22Rv1 (cell line): Measurements from ENCODE around the gene MKRN3.

Source experiments
- H3K27ac ChIP-seq: fragments of 450-650 bp; 2 replicates; pipeline ENCODE4 v1.5.1; 2017
- ZFX ChIP-seq: fragments of 450-650 bp; IDR thresholded peaks from 2 replicates; pipeline ENCODE4 v1.6.1; 2017; ENCODE audit warnings: antibody characterized with exemption, borderline replicate concordance
- TF ChIP-seq, protein P1 (sequence below): fragments of 450-650 bp; IDR thresholded peaks from 2 replicates; pipeline ENCODE4 v1.5.1; 2017; ENCODE audit warnings: mild to moderate bottlenecking

The MKRN3 gene

DNA sequence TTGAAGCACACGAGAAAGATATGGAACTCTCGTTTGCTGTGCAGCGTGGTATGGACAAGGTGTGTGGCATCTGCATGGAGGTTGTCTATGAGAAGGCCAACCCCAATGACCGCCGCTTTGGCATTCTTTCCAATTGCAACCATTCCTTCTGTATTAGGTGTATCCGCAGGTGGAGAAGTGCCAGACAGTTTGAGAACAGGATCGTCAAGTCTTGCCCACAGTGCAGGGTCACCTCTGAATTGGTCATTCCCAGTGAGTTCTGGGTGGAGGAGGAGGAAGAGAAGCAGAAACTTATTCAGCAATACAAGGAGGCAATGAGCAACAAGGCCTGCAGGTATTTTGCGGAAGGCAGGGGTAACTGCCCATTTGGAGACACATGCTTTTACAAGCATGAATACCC lies 1.2 kb downstream of the MKRN3 start:
- TF ChIP-seq, protein P1, sequence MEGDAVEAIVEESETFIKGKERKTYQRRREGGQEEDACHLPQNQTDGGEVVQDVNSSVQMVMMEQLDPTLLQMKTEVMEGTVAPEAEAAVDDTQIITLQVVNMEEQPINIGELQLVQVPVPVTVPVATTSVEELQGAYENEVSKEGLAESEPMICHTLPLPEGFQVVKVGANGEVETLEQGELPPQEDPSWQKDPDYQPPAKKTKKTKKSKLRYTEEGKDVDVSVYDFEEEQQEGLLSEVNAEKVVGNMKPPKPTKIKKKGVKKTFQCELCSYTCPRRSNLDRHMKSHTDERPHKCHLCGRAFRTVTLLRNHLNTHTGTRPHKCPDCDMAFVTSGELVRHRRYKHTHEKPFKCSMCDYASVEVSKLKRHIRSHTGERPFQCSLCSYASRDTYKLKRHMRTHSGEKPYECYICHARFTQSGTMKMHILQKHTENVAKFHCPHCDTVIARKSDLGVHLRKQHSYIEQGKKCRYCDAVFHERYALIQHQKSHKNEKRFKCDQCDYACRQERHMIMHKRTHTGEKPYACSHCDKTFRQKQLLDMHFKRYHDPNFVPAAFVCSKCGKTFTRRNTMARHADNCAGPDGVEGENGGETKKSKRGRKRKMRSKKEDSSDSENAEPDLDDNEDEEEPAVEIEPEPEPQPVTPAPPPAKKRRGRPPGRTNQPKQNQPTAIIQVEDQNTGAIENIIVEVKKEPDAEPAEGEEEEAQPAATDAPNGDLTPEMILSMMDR: no peak
- no peak for TF ChIP-seq ZFX
- H3K27ac ChIP-seq: peak overlapping the region; percentile 92

DNA sequence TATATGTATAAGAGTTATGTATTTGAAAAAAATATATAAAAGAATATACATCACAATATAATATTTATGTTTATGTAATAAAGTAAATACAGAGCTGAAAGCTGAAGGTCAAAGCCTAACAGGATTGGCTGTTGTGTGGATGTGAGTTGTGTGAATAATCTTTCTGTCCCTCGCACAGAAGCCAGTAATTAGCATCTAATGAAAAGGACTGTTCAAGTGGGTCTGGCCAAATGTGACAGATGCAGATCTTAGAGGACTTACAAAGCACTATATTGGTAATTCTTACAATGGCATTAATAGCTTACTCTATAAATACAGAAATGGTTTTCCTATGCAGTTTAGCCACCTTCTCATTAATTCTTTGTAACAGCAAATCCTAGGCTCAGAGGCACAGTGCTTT lies 2.4 kb downstream of the MKRN3 start:
- TF ChIP-seq ZFX: no peak
- TF ChIP-seq, protein P1: no peak
- H3K27ac ChIP-seq: no peak overlapping the region

DNA sequence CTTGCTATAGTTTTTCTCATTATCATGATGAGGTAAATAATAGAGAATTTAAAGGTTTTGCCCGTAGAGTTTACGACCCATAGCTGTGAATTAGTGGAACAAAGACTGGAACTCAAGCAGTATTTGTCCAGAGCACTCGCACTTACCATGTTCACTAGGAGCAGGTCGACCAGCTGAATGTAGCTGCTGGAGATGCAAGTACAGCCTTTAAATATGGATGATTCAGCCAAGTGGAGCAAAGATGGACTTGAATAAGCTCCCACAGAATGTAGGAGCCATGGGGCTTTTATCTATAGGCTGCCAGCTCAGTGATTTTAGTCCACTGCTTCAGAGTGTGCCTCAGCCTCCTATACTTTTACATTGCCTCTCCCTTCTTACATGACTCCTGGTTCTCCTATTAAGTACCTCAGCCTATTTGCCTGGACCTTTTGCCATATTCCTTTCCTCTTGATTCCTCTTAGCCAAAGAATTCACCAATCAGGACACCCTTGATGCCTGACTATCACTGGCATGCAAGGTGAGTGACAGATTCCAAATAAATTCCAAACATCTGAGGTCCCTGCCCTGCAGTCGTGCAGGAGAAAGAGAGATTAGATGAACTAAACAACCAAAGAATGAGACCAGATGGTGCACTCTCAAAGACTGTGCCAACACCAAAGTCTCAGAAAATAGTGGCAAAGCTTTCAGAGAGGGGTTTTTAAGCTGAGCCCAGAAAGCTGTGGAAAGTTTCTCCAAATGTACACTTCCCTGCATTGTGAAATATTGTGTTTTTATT lies 3.9 kb downstream of the MKRN3 start:
- H3K27ac ChIP-seq: no peak overlapping the region
- TF ChIP-seq, protein P1: no peak
- TF ChIP-seq ZFX: no peak

DNA sequence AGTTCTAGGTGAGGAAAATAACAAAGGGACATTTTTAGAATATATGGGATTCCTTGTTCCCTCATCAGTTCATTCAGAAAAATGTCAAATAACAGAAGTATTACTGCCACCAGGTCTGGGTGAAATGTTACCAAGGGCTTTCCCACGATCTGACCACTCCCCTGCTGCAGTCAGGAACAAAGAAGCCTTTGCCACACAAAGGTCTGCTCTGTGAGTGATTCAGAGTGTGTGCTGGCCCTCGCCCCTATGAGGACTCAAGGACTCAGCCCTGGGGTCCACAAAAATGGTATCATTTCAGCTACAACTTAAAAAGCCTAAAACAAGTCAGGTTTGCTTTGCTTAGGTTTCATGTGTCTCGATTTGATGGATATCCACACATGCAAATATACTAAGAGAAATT lies 5.0 kb downstream of the MKRN3 start:
- TF ChIP-seq ZFX: no peak
- TF ChIP-seq, protein P1: no peak
- H3K27ac ChIP-seq: no peak overlapping the region

DNA sequence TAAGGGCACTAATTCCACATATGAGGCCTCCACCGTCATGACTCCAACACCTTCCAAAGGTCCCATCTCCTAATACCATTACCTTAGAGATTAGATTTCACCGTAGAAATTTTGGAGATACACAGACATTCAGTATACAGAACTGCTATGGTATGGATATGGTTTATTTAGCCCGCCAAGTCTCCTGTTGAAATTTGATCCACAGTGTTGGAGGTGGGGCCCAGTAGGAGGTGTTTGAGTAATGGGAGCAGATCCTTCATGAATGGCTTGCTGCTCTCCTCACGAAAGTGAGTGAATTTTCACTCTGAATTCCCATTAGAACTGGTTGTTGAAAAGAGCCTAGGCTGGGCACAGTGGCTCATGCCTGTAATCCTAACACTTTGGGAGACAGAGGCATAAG lies 7.4 kb downstream of the MKRN3 start:
- TF ChIP-seq ZFX: no peak
- TF ChIP-seq, protein P1: no peak

DNA sequence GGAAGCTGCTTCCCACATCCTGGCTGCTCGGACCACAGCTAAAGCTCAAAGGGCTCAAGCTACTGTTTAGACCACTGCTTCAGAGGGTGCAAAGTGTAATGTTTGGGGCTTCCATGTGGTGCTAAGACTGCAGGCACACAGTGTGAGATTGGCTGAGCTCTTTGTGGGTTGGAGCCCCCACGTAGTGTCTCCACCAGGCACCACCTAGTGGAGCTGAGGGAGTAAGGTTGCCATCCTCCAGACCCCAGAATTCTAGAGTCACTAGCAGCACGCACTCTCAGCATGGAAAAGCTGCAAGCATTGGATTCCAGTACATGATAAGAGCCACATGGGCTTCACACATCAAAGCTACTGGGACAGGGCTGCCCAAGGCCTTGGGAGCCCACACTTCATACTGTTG lies 9.3 kb downstream of the MKRN3 start:
- peak overlapping the region; percentile 22; the same call in 1 of the 2 replicates for H3K27ac ChIP-seq
- no peak for TF ChIP-seq ZFX
- TF ChIP-seq, protein P1: peak; percentile 7; the same call in 1 of the 2 replicates

More for the DNA sequence above, 7.4 kb downstream of the MKRN3 start:
- H3K27ac ChIP-seq: peak overlapping the region; percentile 45

DNA sequence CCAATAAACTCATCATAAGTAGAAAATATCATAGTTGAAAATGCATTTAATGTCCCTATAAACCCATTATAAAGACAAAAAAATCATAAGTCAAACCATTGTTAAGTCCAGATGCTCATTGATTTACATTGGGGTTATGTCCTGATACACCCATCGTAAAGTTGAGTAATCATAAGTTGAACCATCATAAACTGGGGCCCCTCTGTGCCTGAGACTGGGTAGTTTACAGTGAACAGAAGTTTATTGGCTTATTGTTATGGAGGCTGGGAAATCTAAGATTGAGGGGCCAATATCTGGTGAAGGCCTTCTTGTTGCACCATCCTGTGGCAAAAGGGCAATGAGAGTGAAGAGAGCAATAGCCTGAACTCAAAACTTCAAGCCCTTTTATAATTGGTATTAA lies 10.6 kb downstream of the MKRN3 start:
- H3K27ac ChIP-seq: no peak overlapping the region
- TF ChIP-seq, protein P1: no peak
